GM23338 (cell line): ENCODE results near the gene RFX2.

Experiments used
- CREB1 ChIP-seq: fragments of 250-450 bp; sonication (Bioruptor Pico); IDR thresholded peaks from 2 replicates; pipeline ENCODE4 v1.5.0; 2020; ENCODE audit warnings: low read depth, mild to moderate bottlenecking, moderate library complexity
- EZH2 ChIP-seq: fragments of 200-600 bp; sonication (generic); IDR thresholded peaks from one replicate; pipeline ENCODE4 v1.8.0; 2017; ENCODE audit warnings: antibody characterized with exemption, mild to moderate bottlenecking, low read depth; ENCODE audit not compliant: unreplicated experiment
- EZH2phosphoT487 ChIP-seq: fragments of 200-600 bp; sonication (generic); IDR thresholded peaks from one replicate; pipeline ENCODE4 v1.8.1; 2018; ENCODE audit warnings: antibody characterized with exemption; ENCODE audit not compliant: unreplicated experiment
- JUNB ChIP-seq: IDR thresholded peaks from one replicate; pipeline ENCODE4 v1.6.1; 2016; ENCODE audit warnings: antibody characterized with exemption; ENCODE audit not compliant: unreplicated experiment
- NANOG ChIP-seq: IDR thresholded peaks from 2 replicates; pipeline ENCODE4 v1.6.1; 2016; ENCODE audit warnings: antibody characterized with exemption, borderline replicate concordance
- POLR2AphosphoS5 ChIP-seq: IDR thresholded peaks from 2 replicates; pipeline ENCODE4 v1.6.1; 2016; ENCODE audit warnings: antibody characterized with exemption, low read depth
- TF ChIP-seq, protein P1 (sequence below), 2 experiments: fragments of 200-600 bp in 1 of 2; sonication (generic) in 1 of 2; conservative IDR thresholded peaks; 2 replicates each; pipeline versions ENCODE4 v1.5.1 to v1.6.1; 2016 to 2017; ENCODE audit warnings: antibody characterized with exemption in 2 of 2, low read depth in 2 of 2, mild to moderate bottlenecking in 2 of 2, moderate library complexity in 1 of 2

GRCh38 chr19:5966215-5966614, 144.1 kb downstream of the RFX2 start:
- TF ChIP-seq CREB1 (CRISPR knock-in tag), result no peak
- TF ChIP-seq, protein P1, sequence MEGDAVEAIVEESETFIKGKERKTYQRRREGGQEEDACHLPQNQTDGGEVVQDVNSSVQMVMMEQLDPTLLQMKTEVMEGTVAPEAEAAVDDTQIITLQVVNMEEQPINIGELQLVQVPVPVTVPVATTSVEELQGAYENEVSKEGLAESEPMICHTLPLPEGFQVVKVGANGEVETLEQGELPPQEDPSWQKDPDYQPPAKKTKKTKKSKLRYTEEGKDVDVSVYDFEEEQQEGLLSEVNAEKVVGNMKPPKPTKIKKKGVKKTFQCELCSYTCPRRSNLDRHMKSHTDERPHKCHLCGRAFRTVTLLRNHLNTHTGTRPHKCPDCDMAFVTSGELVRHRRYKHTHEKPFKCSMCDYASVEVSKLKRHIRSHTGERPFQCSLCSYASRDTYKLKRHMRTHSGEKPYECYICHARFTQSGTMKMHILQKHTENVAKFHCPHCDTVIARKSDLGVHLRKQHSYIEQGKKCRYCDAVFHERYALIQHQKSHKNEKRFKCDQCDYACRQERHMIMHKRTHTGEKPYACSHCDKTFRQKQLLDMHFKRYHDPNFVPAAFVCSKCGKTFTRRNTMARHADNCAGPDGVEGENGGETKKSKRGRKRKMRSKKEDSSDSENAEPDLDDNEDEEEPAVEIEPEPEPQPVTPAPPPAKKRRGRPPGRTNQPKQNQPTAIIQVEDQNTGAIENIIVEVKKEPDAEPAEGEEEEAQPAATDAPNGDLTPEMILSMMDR (conservative IDR thresholded peaks at IDR 0.05; ENCODE audit: low read depth in 2 of 2), result no peak
- TF ChIP-seq JUNB, result no peak
- no peak for TF ChIP-seq EZH2
- no peak for TF ChIP-seq POLR2AphosphoS5
- no peak for TF ChIP-seq NANOG
- TF ChIP-seq EZH2phosphoT487, result no peak
